ENCODE results near the gene SLC25A1. TPM values are rescaled to one million over a fixed set of nuclear protein-coding genes. Genes with fewer than 3 reads are reported as not detected.

The SLC25A1 gene
- polyA plus RNA-seq, 1 of the 3 experiments (the other 2 are of a cell fraction), result 44.7 TPM

DNA sequence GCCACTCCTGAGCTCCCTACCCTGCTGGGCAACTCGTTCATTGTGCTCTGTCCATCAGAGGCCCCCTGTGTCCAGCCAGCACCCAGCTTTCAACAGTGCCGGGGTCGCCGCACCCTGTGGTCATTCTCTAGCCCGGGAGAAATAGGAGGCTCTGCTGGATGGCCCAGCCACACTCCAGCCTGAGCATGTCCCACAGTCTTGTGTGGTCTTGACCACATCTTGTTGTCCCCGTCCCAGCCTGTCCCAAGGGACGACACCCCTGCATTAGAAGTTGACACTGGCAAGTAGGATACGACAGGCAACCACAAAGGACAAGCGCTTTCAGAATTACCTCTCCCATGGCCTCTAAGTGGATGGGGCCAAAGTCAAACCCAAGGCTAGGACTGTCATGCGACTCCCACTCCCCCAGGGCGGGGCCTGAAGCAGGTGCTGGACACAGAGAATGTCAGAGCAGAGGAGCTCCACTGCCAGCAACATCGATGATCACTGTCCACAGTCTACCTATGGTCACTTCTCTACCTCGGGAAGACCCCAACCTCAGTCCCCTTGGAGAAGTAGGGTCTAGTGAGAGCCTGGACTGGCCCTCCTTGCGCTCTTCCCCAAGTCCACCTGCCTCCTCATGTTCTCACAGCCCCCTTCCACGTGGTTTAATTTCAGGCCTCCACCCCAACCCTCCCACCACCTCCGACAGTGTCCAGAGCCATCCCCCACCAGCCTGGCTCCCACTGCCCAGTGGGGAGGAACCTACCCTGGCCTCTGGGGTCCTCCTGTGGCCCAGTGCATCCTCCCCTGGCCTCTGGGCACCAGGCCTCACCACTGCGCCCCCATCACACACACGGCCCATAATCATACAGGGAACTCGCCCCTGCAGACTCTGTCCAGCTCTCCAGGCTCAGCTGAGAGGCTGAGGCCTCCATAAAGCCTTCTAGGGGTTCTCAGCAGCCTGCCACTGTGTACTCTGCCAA, 51.9 kb downstream of the SLC25A1 start:
- TF ChIP-seq RCOR1 (IDR thresholded peaks at IDR 0.05; ENCODE audit: low read length) (no peak), NFIC (IDR thresholded peaks at IDR 0.05; ENCODE audit: borderline replicate concordance) (no peak), GABPA (IDR thresholded peaks at IDR 0.05; ENCODE audit: low read depth) (no peak), ZBTB33 (IDR thresholded peaks at IDR 0.05; ENCODE audit: borderline replicate concordance, low read depth) (no peak), RXRA (IDR thresholded peaks at IDR 0.05; ENCODE audit: borderline replicate concordance, low read depth) (no peak)
- TF ChIP-seq, protein P1, sequence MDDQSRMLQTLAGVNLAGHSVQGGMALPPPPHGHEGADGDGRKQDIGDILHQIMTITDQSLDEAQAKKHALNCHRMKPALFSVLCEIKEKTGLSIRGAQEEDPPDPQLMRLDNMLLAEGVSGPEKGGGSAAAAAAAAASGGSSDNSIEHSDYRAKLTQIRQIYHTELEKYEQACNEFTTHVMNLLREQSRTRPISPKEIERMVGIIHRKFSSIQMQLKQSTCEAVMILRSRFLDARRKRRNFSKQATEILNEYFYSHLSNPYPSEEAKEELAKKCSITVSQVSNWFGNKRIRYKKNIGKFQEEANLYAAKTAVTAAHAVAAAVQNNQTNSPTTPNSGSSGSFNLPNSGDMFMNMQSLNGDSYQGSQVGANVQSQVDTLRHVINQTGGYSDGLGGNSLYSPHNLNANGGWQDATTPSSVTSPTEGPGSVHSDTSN (IDR thresholded peaks at IDR 0.05), result no peak
- Histone ChIP-seq H3K4me3 (ENCODE audit: low read depth in 2 of 2, low read length in 1 of 2) (no peak overlapping the region), H3K27me3 (ENCODE audit: insufficient read depth) (no peaks in the 10 kb centered on the region), H3K9ac (no peak overlapping the region), H3F3A (replicated peaks; ENCODE audit: insufficient read depth) (no peaks in the 10 kb centered on the region), H2AFZ (ENCODE audit: low read depth) (no peak overlapping the region), H3K27ac (ENCODE audit: low read depth in 2 of 2, low read length in 1 of 2) (no peak overlapping the region), H3K9me2 (no peaks in the 10 kb centered on the region), H3K9me3 (no peaks in the 10 kb centered on the region), H4K20me1 (ENCODE audit: insufficient read depth) (peaks cover under 1% of the 10 kb centered on the region; the same call in 1 of the 2 replicates), H3K4me1 (ENCODE audit: control insufficient read depth in 1 of 2, insufficient read depth in 2 of 2, low read depth in 1 of 2, low read length in 1 of 2) (peaks cover 0 to 6% of the 10 kb centered on the region in 2 experiments; a peak in 1 of 4 replicates), H3K4me2 (no peak overlapping the region), H3K36me3 (replicated peaks in 1 of 2; ENCODE audit: control insufficient read depth in 1 of 2, insufficient read depth in 2 of 2, low read length in 1 of 2) (peaks cover 0 to under 1% of the 10 kb centered on the region in 2 experiments), H3K79me2 (ENCODE audit: insufficient read depth) (peaks cover 5% of the 10 kb centered on the region)
- 62% methylated on average over 15 of the region's 19 CpGs for WGBS (ENCODE audit: low lambda C conversion rate)
- DNase-seq, result no peak
- ChIA-PET POLR2A (no interaction called here), CTCF (interaction anchor here (0.8 to 2.1 kb wide), 3 partner anchors 12 to 53 kb away, joined by 3 to 14 read pairs (median 5); partner anchors contain the start of gene ESS2)

Other genes with a start within 250 kb of the SLC25A1 start
- 0.03 and 0.23 TPM in 2 replicates for gene PRODH, start 242.4 kb downstream of the SLC25A1 start, polyA plus RNA-seq (2012; rRNA removed)
- 21.5 and 30.4 TPM in 2 replicates for gene DGCR2, start 56.3 kb downstream of the SLC25A1 start, polyA plus RNA-seq (2012; rRNA removed)
- not detected in 2 replicates for gene TSSK2, start 47.4 kb downstream of the SLC25A1 start, polyA plus RNA-seq (2012; rRNA removed)
- gene ESS2, start 34.1 kb downstream of the SLC25A1 start, polyA plus RNA-seq (2012; rRNA removed), result 14.5 and 15.4 TPM in 2 replicates
- not detected in 2 replicates for gene GSC2, start 28.4 kb downstream of the SLC25A1 start, polyA plus RNA-seq (2012; rRNA removed)
- gene CLTCL1, start 113.0 kb upstream of the SLC25A1 start, polyA plus RNA-seq (2012; rRNA removed), result 6.7 and 8.6 TPM in 2 replicates